ENCODE measurements around the gene TRPM3.

The TRPM3 gene

DNA sequence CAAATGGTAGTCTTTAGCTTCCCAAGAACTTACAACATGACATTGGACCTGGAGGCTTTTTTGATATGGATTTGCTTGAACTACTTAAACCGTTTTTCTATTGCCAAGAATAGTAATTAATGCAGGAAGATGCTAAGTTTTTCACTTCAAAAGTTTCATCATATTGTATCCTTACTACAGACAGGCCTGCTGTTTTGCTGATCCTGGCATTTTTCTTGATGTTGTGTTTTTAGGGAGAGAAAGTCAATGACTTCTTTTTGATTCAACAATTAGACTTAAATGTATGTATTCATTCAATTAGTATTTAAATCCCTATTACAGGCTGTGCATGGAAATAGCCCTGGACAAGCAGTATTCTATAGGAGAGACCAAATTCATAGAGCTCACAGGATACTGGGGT lies 172.7 kb downstream of the TRPM3 start:
- Histone ChIP-seq H3K27me3 (ENCODE audit: insufficient read depth, poor library complexity, severe bottlenecking) (no peaks in the 10 kb centered on the region), H3K4me3 (replicated peaks; ENCODE audit: insufficient read depth, low read length) (no peak overlapping the region), H3K27ac (replicated peaks) (no peak overlapping the region)
- TF ChIP-seq SPI1 (IDR thresholded peaks at IDR 0.05; ENCODE audit: borderline replicate concordance, low read depth), result no peak
- TF ChIP-seq, protein P1, sequence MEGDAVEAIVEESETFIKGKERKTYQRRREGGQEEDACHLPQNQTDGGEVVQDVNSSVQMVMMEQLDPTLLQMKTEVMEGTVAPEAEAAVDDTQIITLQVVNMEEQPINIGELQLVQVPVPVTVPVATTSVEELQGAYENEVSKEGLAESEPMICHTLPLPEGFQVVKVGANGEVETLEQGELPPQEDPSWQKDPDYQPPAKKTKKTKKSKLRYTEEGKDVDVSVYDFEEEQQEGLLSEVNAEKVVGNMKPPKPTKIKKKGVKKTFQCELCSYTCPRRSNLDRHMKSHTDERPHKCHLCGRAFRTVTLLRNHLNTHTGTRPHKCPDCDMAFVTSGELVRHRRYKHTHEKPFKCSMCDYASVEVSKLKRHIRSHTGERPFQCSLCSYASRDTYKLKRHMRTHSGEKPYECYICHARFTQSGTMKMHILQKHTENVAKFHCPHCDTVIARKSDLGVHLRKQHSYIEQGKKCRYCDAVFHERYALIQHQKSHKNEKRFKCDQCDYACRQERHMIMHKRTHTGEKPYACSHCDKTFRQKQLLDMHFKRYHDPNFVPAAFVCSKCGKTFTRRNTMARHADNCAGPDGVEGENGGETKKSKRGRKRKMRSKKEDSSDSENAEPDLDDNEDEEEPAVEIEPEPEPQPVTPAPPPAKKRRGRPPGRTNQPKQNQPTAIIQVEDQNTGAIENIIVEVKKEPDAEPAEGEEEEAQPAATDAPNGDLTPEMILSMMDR (IDR thresholded peaks at IDR 0.05; ENCODE audit: insufficient read depth, low read length), result no peak
- TF ChIP-seq GABPA (IDR thresholded peaks at IDR 0.05; ENCODE audit: low read depth), result no peak
- TF ChIP-seq, protein P2, sequence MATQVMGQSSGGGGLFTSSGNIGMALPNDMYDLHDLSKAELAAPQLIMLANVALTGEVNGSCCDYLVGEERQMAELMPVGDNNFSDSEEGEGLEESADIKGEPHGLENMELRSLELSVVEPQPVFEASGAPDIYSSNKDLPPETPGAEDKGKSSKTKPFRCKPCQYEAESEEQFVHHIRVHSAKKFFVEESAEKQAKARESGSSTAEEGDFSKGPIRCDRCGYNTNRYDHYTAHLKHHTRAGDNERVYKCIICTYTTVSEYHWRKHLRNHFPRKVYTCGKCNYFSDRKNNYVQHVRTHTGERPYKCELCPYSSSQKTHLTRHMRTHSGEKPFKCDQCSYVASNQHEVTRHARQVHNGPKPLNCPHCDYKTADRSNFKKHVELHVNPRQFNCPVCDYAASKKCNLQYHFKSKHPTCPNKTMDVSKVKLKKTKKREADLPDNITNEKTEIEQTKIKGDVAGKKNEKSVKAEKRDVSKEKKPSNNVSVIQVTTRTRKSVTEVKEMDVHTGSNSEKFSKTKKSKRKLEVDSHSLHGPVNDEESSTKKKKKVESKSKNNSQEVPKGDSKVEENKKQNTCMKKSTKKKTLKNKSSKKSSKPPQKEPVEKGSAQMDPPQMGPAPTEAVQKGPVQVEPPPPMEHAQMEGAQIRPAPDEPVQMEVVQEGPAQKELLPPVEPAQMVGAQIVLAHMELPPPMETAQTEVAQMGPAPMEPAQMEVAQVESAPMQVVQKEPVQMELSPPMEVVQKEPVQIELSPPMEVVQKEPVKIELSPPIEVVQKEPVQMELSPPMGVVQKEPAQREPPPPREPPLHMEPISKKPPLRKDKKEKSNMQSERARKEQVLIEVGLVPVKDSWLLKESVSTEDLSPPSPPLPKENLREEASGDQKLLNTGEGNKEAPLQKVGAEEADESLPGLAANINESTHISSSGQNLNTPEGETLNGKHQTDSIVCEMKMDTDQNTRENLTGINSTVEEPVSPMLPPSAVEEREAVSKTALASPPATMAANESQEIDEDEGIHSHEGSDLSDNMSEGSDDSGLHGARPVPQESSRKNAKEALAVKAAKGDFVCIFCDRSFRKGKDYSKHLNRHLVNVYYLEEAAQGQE (IDR thresholded peaks at IDR 0.05; ENCODE audit: insufficient replicate concordance, low read depth), result no peak
- TF ChIP-seq POLR2AphosphoS5 (IDR thresholded peaks at IDR 0.05; ENCODE audit: low read depth), result no peak
- DNase-seq (ENCODE audit: low read depth in 1 of 2, low spot score in 1 of 2), result no peak

DNA sequence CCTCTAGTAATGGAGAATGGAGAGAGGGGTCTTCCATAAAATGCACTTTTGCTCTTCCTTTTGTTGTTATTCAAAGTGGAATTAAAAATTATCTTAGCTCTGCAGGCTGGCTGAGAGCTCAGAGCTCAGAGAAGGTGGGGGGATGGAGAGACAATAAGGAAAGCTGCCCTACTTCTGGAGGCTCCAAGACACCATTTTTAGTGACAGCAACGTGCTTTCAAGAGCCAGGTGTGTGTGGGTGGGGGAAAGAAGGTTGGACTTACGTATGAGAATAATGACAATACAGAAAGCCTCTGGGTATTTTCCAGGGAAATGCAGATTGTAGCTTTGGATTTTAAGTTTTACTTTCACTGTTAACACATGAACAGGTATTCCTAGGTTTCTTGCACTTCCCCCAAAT lies 173.9 kb downstream of the TRPM3 start:
- DNase-seq (ENCODE audit: low read depth in 1 of 2, low spot score in 1 of 2), result no peak
- no peak for TF ChIP-seq GABPA (IDR thresholded peaks at IDR 0.05; ENCODE audit: low read depth)
- TF ChIP-seq SPI1 (IDR thresholded peaks at IDR 0.05; ENCODE audit: borderline replicate concordance, low read depth), result no peak
- TF ChIP-seq, protein P1 (IDR thresholded peaks at IDR 0.05; ENCODE audit: insufficient read depth, low read length), result no peak
- no peak for TF ChIP-seq POLR2AphosphoS5 (IDR thresholded peaks at IDR 0.05; ENCODE audit: low read depth)
- TF ChIP-seq, protein P2 (IDR thresholded peaks at IDR 0.05; ENCODE audit: insufficient replicate concordance, low read depth), result no peak
- H3K27ac ChIP-seq (replicated peaks), result no peak overlapping the region
- H3K27me3 ChIP-seq (ENCODE audit: insufficient read depth, poor library complexity, severe bottlenecking), result no peaks in the 10 kb centered on the region
- no peak overlapping the region for H3K4me3 ChIP-seq (replicated peaks; ENCODE audit: insufficient read depth, low read length)

DNA sequence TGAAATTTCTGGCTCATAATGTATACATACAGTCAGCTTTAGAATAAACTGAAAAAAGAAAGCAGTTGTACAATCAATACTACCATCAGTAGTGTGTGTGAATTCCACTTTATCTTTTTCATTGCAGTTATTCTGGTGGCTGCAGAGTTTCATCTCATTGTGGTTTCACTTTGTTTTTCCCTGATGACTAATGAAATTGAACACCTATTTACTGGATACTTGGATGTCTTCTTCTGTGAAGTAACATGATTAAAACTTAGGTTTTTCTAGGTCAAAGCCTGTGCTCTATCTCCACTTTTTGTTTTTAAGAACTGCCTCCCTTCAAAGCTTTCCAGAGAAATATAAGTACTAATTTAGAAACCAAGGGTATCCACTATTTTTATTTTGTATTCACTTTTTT lies 174.3 kb downstream of the TRPM3 start:
- TF ChIP-seq SPI1 (IDR thresholded peaks at IDR 0.05; ENCODE audit: borderline replicate concordance, low read depth), result no peak
- no peak for TF ChIP-seq GABPA (IDR thresholded peaks at IDR 0.05; ENCODE audit: low read depth)
- TF ChIP-seq POLR2AphosphoS5 (IDR thresholded peaks at IDR 0.05; ENCODE audit: low read depth), result no peak
- TF ChIP-seq, protein P2 (IDR thresholded peaks at IDR 0.05; ENCODE audit: insufficient replicate concordance, low read depth), result no peak
- TF ChIP-seq, protein P1 (IDR thresholded peaks at IDR 0.05; ENCODE audit: insufficient read depth, low read length), result no peak
- Histone ChIP-seq H3K4me3 (replicated peaks; ENCODE audit: insufficient read depth, low read length) (no peak overlapping the region), H3K27me3 (ENCODE audit: insufficient read depth, poor library complexity, severe bottlenecking) (no peaks in the 10 kb centered on the region), H3K27ac (replicated peaks) (no peak overlapping the region)
- DNase-seq (ENCODE audit: low read depth in 1 of 2, low spot score in 1 of 2), result no peak
